ENCODE data around the gene MAPKAPK2.

The MAPKAPK2 gene

GRCh38 chr1:206766251-206766856 lies 81.6 kb downstream of the MAPKAPK2 start:
- Histone ChIP-seq H3K27me3 (ENCODE audit: control insufficient read depth, insufficient read depth, low read length) (no peaks in the 10 kb centered on the region), H3K79me2 (no peaks in the 10 kb centered on the region), H3K4me2 (ENCODE audit: low read length) (no peak overlapping the region), H3K9me3 (ENCODE audit: control insufficient read depth, low read length) (no peaks in the 10 kb centered on the region), H3K36me3 (ENCODE audit: control insufficient read depth, insufficient read depth, low read length) (no peaks in the 10 kb centered on the region), H3K27ac (no peak overlapping the region), H3K4me3 (ENCODE audit: low read depth, low read length) (no peak overlapping the region), H2AFZ (no peak overlapping the region), H3K9ac (no peak overlapping the region), H3K4me1 (no peaks in the 10 kb centered on the region)
- TF ChIP-seq CTCF (IDR thresholded peaks at IDR 0.05): no peak

- TF ChIP-seq CTCF (IDR thresholded peaks at IDR 0.05): no peak
- Histone ChIP-seq H3K27ac (no peak overlapping the region), H3K36me3 (ENCODE audit: control insufficient read depth, insufficient read depth, low read length) (no peaks in the 10 kb centered on the region), H3K79me2 (no peaks in the 10 kb centered on the region), H3K4me3 (ENCODE audit: low read depth, low read length) (no peak overlapping the region), H3K4me2 (ENCODE audit: low read length) (no peak overlapping the region), H3K4me1 (no peaks in the 10 kb centered on the region), H3K27me3 (ENCODE audit: control insufficient read depth, insufficient read depth, low read length) (no peaks in the 10 kb centered on the region), H2AFZ (no peak overlapping the region), H3K9ac (no peak overlapping the region), H3K9me3 (ENCODE audit: control insufficient read depth, low read length) (no peaks in the 10 kb centered on the region)
These were observed 84.0 kb downstream of the MAPKAPK2 start for GRCh38 chr1:206768472-206769303.

GRCh38 chr1:206769304-206769731 lies 84.6 kb downstream of the MAPKAPK2 start:
- no peaks in the 10 kb centered on the region for H3K4me1 ChIP-seq
- TF ChIP-seq CTCF (IDR thresholded peaks at IDR 0.05): no peak
- H2AFZ ChIP-seq: no peak overlapping the region
- no peaks in the 10 kb centered on the region for H3K27me3 ChIP-seq (ENCODE audit: control insufficient read depth, insufficient read depth, low read length)
- H3K27ac ChIP-seq: no peak overlapping the region
- no peak overlapping the region for H3K9ac ChIP-seq
- H3K9me3 ChIP-seq (ENCODE audit: control insufficient read depth, low read length): no peaks in the 10 kb centered on the region
- H3K4me2 ChIP-seq (ENCODE audit: low read length): no peak overlapping the region
- H3K4me3 ChIP-seq (ENCODE audit: low read depth, low read length): no peak overlapping the region
- H3K79me2 ChIP-seq: no peaks in the 10 kb centered on the region
- H3K36me3 ChIP-seq (ENCODE audit: control insufficient read depth, insufficient read depth, low read length): no peaks in the 10 kb centered on the region

- no peak for TF ChIP-seq CTCF (IDR thresholded peaks at IDR 0.05)
- H3K27ac ChIP-seq: no peak within 1 kb of the TSS
- no peaks in the 10 kb centered on the region for H3K4me1 ChIP-seq
- no peaks in the 10 kb centered on the region for H3K36me3 ChIP-seq (ENCODE audit: control insufficient read depth, insufficient read depth, low read length)
- no peaks in the 10 kb centered on the region for H3K27me3 ChIP-seq (ENCODE audit: control insufficient read depth, insufficient read depth, low read length)
- H3K9me3 ChIP-seq (ENCODE audit: control insufficient read depth, low read length): no peaks in the 10 kb centered on the region
- H3K4me2 ChIP-seq (ENCODE audit: low read length): no peak within 1 kb of the TSS
- no peak within 1 kb of the TSS for H2AFZ ChIP-seq
- no peak within 1 kb of the TSS for H3K4me3 ChIP-seq (ENCODE audit: low read depth, low read length)
- no peak within 1 kb of the TSS for H3K9ac ChIP-seq
- H3K79me2 ChIP-seq: no peaks in the 10 kb centered on the region
These were observed 86.0 kb downstream of the MAPKAPK2 start, which contains the start of gene IL19 for GRCh38 chr1:206770531-206771337. Gene IL19, plus strand, starts transcription at chr1:206770773. Its CDS starts 65,890 bp downstream, at chr1:206836663.
